Testis (tissue), 2 donors: Measurements from ENCODE around the gene CD7.
A peak's percentile ranks its signal among the peaks of the same experiment; 100 is the strongest.

Experiments used
- POLR2A ChIP-seq: fragments of 450-650 bp; IDR thresholded peaks from one replicate; pipeline ENCODE4 v1.6.1; 2017; ENCODE audit warnings: antibody characterized with exemption, mild to moderate bottlenecking, moderate library complexity
- TF ChIP-seq, protein P1 (sequence below), 3 experiments: fragments of 450-650 bp in 2 of 3; fragments of 200-600 bp in 1 of 3; sonication (generic) in 1 of 3; IDR thresholded peaks; one replicate each; pipeline ENCODE4 v1.5.1; 2016 to 2019; ENCODE audit warnings: antibody characterized with exemption in 3 of 3, mild to moderate bottlenecking in 2 of 3, moderate library complexity in 1 of 3

DNA sequence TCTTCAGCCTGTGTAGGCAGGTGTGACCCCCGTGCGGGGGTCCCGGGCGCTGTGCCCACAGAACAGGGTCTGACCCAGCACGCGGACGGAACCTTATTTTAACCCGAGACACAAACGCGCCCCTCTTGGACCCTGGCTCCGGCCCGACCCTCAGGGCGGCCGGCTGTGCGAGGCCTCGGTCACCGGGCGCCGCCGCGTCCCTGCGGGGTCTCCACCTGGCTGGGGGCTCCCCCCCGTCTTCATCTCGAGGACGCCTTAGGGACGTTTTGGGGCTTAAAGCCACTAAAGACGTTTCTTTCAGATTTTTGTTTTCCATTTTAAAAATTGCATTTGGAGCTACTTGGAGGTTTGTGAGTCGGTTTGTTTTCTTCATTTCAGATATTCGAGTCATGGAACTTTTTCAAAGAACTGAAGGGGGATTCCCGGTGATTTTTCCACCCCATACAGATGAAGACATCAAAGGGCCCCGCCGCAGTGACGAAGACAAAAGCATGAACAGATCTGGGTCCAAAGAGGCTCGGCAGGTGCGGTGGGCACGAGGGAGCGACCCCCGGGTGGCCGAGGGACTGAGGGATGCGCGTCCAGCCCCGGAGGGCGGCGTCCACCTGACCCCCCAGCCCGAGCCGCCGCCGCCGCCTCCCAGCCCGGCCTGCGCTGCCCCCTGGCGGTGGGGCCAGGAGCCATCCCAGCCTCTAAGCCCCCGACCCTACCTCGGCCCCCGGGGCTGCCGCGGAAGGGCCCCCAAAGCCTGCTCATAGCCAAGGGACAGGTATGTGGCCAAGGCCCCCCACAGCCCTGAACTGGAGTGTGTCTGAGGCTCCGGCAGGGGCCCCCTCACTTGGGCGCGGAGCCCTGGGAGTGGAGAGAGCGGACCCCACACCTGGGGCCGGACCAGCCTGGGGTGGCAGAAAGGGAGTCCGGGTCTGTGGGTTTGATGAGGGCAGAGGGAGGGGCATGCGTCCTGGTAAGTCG is 3.8 kb upstream of the CD7 start:
- TF ChIP-seq, protein P1, sequence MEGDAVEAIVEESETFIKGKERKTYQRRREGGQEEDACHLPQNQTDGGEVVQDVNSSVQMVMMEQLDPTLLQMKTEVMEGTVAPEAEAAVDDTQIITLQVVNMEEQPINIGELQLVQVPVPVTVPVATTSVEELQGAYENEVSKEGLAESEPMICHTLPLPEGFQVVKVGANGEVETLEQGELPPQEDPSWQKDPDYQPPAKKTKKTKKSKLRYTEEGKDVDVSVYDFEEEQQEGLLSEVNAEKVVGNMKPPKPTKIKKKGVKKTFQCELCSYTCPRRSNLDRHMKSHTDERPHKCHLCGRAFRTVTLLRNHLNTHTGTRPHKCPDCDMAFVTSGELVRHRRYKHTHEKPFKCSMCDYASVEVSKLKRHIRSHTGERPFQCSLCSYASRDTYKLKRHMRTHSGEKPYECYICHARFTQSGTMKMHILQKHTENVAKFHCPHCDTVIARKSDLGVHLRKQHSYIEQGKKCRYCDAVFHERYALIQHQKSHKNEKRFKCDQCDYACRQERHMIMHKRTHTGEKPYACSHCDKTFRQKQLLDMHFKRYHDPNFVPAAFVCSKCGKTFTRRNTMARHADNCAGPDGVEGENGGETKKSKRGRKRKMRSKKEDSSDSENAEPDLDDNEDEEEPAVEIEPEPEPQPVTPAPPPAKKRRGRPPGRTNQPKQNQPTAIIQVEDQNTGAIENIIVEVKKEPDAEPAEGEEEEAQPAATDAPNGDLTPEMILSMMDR (IDR thresholded peaks at IDR 0.05): peak; percentile 82 to 93 (median 90)
- no peak for TF ChIP-seq POLR2A
